K562 (cell line): ENCODE data around the gene ATP6V1F. TPM values are rescaled to one million over a fixed set of nuclear protein-coding genes. Genes with fewer than 3 reads are reported as not detected.

Experiments
- ARID2 ChIP-seq: fragments of 450-650 bp; IDR thresholded peaks from 2 replicates; pipeline ENCODE4 v1.6.1; 2017; ENCODE audit warnings: antibody characterized with exemption, mild to moderate bottlenecking
- CREB3L1 ChIP-seq: fragments of 450-650 bp; IDR thresholded peaks from 2 replicates; pipeline ENCODE4 v1.6.1; 2014; ENCODE audit warnings: low read depth, mild to moderate bottlenecking, moderate library complexity, borderline replicate concordance
- ETS1 ChIP-seq: conservative IDR thresholded peaks from 2 replicates; pipeline ENCODE4 v1.6.1; 2011; ENCODE audit warnings: low read depth, mild to moderate bottlenecking, low read length; ENCODE audit not compliant: control insufficient read depth
- GABPB2 ChIP-seq: fragments of 250-450 bp; sonication (Bioruptor Pico); conservative IDR thresholded peaks from 2 replicates; pipeline ENCODE4 v1.5.1; 2021; ENCODE audit warnings: mild to moderate bottlenecking
- HNRNPK ChIP-seq: fragments of 200-400 bp; formaldehyde crosslinking; IDR thresholded peaks from one replicate; pipeline ENCODE4 v1.6.1; 2018; ENCODE audit warnings: mild to moderate bottlenecking, low read depth, low read length; ENCODE audit not compliant: poor library complexity, severe bottlenecking
- HNRNPUL1 ChIP-seq: fragments of 200-400 bp; formaldehyde crosslinking; IDR thresholded peaks from 2 replicates; pipeline ENCODE4 v1.6.1; 2017; ENCODE audit warnings: low read length
- HOMEZ ChIP-seq: fragments of 250-450 bp; sonication (Bioruptor Pico); IDR thresholded peaks from 2 replicates; pipeline ENCODE4 v1.4.0; 2020; ENCODE audit warnings: mild to moderate bottlenecking, moderate library complexity
- MCM2 ChIP-seq: fragments of 450-650 bp; IDR thresholded peaks from 2 replicates; pipeline ENCODE4 v1.6.1; 2017; ENCODE audit warnings: low read depth, mild to moderate bottlenecking
- MTF1 ChIP-seq: fragments of 250-450 bp; sonication (Bioruptor Pico); IDR thresholded peaks from 2 replicates; pipeline ENCODE4 v1.9.0; 2021; ENCODE audit warnings: moderate library complexity, mild to moderate bottlenecking, inconsistent platforms, borderline replicate concordance
- TAF15 ChIP-seq: fragments of 200-400 bp; formaldehyde crosslinking; IDR thresholded peaks from 2 replicates; pipeline ENCODE4 v1.6.1; 2017; ENCODE audit warnings: mild to moderate bottlenecking, low read depth, low read length, moderate library complexity
- TAF7 ChIP-seq: fragments of 450-650 bp; IDR thresholded peaks from 2 replicates; pipeline ENCODE4 v1.6.1; 2016; ENCODE audit warnings: missing genetic modification characterization, missing compliant biosample characterization
- TEAD1 ChIP-seq, 2 experiments: fragments of 450-650 bp in 1 of 2; sonication (generic) in 1 of 2; formaldehyde crosslinking; IDR thresholded peaks; 2 replicates each; pipeline versions ENCODE4 v1.4.0 to v1.8.0; 2020 to 2022; ENCODE audit warnings: mild to moderate bottlenecking in 2 of 2, missing genetic modification reagents in 1 of 2
- ZBTB49 ChIP-seq: sonication (generic); formaldehyde crosslinking; IDR thresholded peaks from 2 replicates; pipeline ENCODE4 v1.8.0; 2022; ENCODE audit warnings: missing genetic modification reagents, mild to moderate bottlenecking, borderline replicate concordance
- ZNF124 ChIP-seq: sonication (generic); formaldehyde crosslinking; IDR thresholded peaks from 2 replicates; pipeline ENCODE4 v1.8.1; 2022; ENCODE audit warnings: missing genetic modification reagents
- ZNF518B ChIP-seq: fragments of 250-450 bp; sonication (Bioruptor Pico); IDR thresholded peaks from 2 replicates; pipeline ENCODE4 v1.5.0; 2021; ENCODE audit warnings: mild to moderate bottlenecking, moderate library complexity
- ZNF696 ChIP-seq: fragments of 250-450 bp; sonication (Bioruptor Pico); conservative IDR thresholded peaks from 2 replicates; pipeline ENCODE4 v1.4.0; 2020; ENCODE audit warnings: mild to moderate bottlenecking, moderate library complexity
- polyA plus RNA-seq, 8 experiments: library from polyadenylated mRNA; depleted of rRNA in 4 of 8; stranded (reverse) in 5 of 8; unstranded in 3 of 8; fragments of >200 nt; fragmentation: Nextera tagmentation in 2 of 8; fragmentation: Illumina TruSeq in 1 of 8; extraction: Ambion mirVana in 2 of 8; extraction: Trizol in 1 of 8; gene quantifications; 2 replicates each; pipeline versions ENCODE4 v1.2.1 to v1.2.3, GENCODE V29; 2011 to 2014; ENCODE audit warnings: inconsistent platforms in 1 of 8, missing spikeins in 1 of 8
- total RNA-seq, 7 experiments: library from RNA; depleted of rRNA in 6 of 7; stranded (reverse); fragments of >200 nt in 6 of 7; fragmentation: Illumina TruSeq in 2 of 7; extraction: Trizol in 2 of 7; gene quantifications; 2 replicates each; pipeline versions ENCODE4 v1.2.1 to v1.2.3, GENCODE V29; 2011 to 2021; ENCODE audit warnings: low replicate concordance in 1 of 7

ATP6V1F gene
- total and polyA plus RNA-seq, 9 of the 15 experiments (the other 6 are each of a cell fraction or from before 2014, with no cell fraction given): 206 to 1,123 (median 542) TPM

GRCh38 chr7:128883622-128884448, 21.2 kb downstream of the ATP6V1F start (continued):
- 0 out of 2 replicates have a peak, but pooled peaks have one; percentile 61 for TF ChIP-seq ZBTB49 (CRISPR knock-in tag)
- no peak for TF ChIP-seq MCM2
- no peak for TF ChIP-seq HOMEZ (CRISPR knock-in tag)
- TF ChIP-seq HNRNPK: no peak
- no peak for TF ChIP-seq MTF1 (CRISPR knock-in tag)
- TF ChIP-seq TAF15: no peak
- no peak for TF ChIP-seq GABPB2 (CRISPR knock-in tag)
- 0 out of 2 replicates have a peak, but pooled peaks have one; percentile 9 for TF ChIP-seq CREB3L1
- no peak; a peak in 1 of 4 replicates for TF ChIP-seq TEAD1 (CRISPR knock-in tag; IDR thresholded peaks at IDR 0.05)
- TF ChIP-seq ZNF124 (CRISPR knock-in tag): no peak
- TF ChIP-seq ETS1: no peak
- TF ChIP-seq HNRNPUL1: no peak
- no peak for TF ChIP-seq ZNF518B
- peak; percentile 69; the same call in 1 of the 2 replicates for TF ChIP-seq ARID2
- no peak for TF ChIP-seq TAF7 (tag)
- TF ChIP-seq ZNF696 (CRISPR knock-in tag): no peak
